ENCODE results near the gene SLC6A2. TPM values are rescaled to one million over a fixed set of nuclear protein-coding genes. Genes with fewer than 3 reads are reported as not detected.
"Not testable (repeated sequence)": the region's sequence is repeated elsewhere in the genome, so short reads cannot be mapped to it uniquely, and the experiment has no call there.

SLC6A2 gene
- polyA plus RNA-seq, 1 donor = 0.08 TPM

DNA sequence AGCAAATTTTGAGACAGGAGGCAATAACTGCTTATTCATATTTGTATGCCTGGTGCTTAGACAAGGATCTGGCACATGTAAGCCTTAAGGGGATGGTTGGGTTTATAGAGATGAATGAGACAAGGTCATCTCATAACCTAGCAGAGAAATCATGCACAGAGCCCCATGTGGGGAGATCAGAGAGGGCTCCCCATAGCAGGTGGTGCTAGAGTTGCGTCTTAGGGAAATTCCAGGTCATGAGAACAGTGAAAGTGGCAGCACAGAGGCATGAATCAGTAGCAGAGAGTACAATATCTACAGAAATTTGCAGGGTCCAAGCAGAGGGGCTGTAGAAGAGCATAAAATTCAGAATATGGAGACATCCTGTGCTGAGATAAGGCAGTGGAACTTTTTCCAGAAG, 57.3 kb downstream of the SLC6A2 start:
- DNase-seq = no peak

- no peak for DNase-seq
Measured at GRCh38 chr16:55717326-55717725, 61.5 kb downstream of the SLC6A2 start.

GRCh38 chr16:55725055-55725777, 69.4 kb downstream of the SLC6A2 start:
- no peak for DNase-seq

GRCh38 chr16:55728797-55729196, 73.0 kb downstream of the SLC6A2 start:
- DNase-seq = no peak

- DNase-seq = no peak
Measured at GRCh38 chr16:55730115-55730514, 74.3 kb downstream of the SLC6A2 start.

GRCh38 chr16:55732496-55732895, 76.7 kb downstream of the SLC6A2 start:
- no peak for DNase-seq

DNA sequence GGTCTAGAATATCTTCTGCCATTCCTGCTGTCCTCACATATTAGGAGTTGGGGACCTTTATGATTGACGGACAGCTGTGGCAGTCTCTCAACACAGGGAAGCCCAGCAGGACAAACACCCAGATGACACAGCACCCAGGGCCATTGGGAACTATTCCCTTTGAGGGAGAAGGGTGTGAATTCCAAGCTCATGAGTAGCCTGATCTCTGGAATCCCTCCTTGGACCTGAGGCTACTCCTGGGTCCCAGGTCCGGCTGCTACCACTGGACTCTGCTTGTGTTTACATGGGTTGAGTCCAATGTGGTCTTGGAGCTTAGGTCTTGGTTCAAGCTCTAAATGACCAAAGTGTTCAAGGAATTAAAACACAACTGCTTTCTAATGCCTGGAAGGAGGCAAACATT, 78.9 kb downstream of the SLC6A2 start:
- no peak for DNase-seq

DNA sequence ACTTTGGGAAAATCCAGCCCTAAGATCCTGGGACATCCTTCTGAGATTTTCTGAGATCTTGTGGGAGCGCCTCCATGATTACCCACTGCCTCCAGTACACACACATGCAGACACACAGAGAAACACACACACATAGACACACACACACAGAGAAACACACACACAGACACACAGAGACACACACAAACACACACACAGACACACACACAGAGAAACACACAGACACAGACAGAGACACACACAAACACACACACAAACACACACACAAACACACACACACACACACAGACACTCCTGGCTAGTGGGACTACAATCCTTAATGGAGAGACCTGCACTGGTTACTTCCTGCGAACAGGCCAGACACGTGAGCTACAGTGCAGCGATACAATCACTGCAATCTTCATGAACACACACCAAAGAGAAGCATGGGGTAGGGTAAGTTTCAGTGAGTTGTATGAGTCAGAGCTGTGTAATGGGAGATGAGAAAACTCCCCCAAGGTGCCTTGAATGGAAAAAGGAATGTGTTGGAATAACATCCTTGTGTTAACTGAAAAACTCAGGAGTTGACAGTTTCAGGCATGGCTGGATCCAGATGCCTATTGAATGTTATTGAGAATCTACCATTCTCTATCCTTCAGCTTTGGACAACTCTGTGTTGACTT, 79.5 kb downstream of the SLC6A2 start:
- no peak for DNase-seq

DNA sequence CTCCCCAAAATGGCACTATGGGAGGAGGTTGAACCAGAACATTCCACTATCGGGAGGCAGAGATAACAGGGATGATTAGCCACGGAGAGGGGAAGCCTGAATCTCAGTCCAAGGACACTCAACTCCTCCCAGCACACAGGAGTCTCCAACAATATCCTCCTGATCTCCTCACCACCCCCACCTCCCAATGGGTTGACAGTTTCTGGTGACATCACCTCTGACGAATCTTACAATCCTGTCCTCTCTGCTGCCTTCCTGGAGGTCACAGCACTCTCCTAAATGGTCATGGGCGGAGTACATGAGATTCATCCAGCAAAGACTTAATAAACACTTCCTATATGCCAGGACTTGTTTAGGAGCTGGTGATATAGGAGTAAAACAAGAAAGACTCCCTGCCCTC, 80.9 kb downstream of the SLC6A2 start:
- DNase-seq = no peak

GRCh38 chr16:55737318-55737717, 81.5 kb downstream of the SLC6A2 start:
- DNase-seq = no peak

GRCh38 chr16:55737966-55738365, 82.2 kb downstream of the SLC6A2 start:
- DNase-seq = no peak

DNA sequence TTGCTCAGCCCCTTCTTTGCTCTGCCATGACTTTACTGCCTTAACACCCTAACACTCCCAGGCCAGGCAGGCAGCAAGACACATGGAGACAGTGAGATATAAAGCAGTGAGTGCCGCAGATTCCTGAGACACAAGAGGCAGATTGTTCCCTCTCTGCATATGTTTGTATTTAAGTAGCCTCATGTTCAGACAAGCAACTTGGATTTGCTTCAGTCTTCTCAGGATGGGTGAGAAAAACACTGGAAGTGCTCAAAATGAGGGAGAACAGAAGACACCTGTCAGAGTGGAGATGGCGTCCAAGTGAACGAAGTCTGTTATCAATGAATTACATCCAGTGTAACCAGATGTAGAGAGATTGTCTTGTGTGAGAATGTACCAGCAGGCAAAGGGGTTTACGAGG, 90.3 kb downstream of the SLC6A2 start:
- no peak for DNase-seq

- DNase-seq = no peak
Measured at GRCh38 chr16:55747785-55748184, 92.0 kb downstream of the SLC6A2 start.

DNA sequence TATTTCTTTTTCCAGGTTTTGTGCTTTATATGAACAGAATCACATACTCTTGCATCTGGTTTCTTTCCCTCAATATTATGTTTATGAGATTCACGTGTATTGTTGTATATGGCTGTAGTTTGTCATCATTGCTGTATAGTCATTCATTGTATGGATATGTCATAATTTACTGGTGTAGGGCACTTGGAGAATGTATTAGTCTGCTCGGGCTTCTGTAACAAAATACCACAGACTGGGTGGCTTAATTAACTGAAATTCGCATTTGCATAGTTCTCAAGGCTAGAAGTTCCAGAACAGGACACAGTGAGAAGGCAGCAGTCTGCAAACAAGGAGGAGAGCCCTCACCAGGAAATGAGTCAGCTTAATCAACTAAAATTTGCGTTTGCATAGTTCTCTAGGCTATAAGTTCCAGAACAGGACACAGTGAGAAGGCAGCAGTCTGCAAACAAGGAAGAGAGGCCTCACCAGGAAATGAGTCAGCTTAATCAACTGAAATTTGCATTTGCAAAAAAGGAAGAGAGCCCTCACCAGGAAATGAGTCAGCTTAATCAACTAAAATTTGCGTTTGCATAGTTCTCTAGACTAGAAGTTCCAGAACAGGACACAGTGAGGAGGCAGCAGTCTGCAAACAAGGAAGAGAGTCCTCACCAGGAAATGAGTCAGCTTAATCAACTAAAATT, 96.8 kb downstream of the SLC6A2 start:
- not testable (repeated sequence) for DNase-seq

- not testable (repeated sequence) for DNase-seq
Measured at GRCh38 chr16:55753145-55753631, 97.4 kb downstream of the SLC6A2 start.

Other genes starting within 250 kb of the SLC6A2 start
- 256 TPM for gene MMP2, start 176.8 kb upstream of the SLC6A2 start, polyA plus RNA-seq (ENCODE audit: insufficient read length)
- gene LPCAT2, start 146.9 kb upstream of the SLC6A2 start, polyA plus RNA-seq (ENCODE audit: insufficient read length) = 12.3 TPM
- gene CAPNS2, start 89.3 kb upstream of the SLC6A2 start, polyA plus RNA-seq (ENCODE audit: insufficient read length) = not detected
- gene CES1, start 177.1 kb downstream of the SLC6A2 start, polyA plus RNA-seq (ENCODE audit: insufficient read length) = 1.8 TPM
- gene CES5A, start 219.4 kb downstream of the SLC6A2 start, polyA plus RNA-seq (ENCODE audit: insufficient read length) = not detected

All from left kidney (tissue), 2 donors.